MCF 10A (cell line): Measurements from ENCODE around the gene CYB5A. TPM values are rescaled to one million over a fixed set of nuclear protein-coding genes. Genes with fewer than 3 reads are reported as not detected.

ENCODE experiments used
- BruUV-seq: library from RNA; stranded (reverse); fragments of 400-500 nt; replicated peaks from 2 replicates; lab custom pipeline; 2021; lab: Mats Ljungman, UMichigan
- CTCF ChIA-PET: fragments of 300-600 bp; sonication (Branson Sonifier 250); formaldehyde crosslinking; extraction: SDS; loops from one replicate; lab custom pipeline; 2021; ENCODE audit warnings: antibody characterized with exemption, inconsistent platforms; lab: Yijun Ruan, JAX
- POLR2A ChIA-PET: fragments of 300-600, 350-650 bp; sonication (Branson Sonifier 250); formaldehyde crosslinking; extraction: SDS; loops from one replicate; lab custom pipeline; 2020; ENCODE audit warnings: antibody characterized with exemption, inconsistent platforms; lab: Yijun Ruan, JAX
- DNase-seq: peaks from one replicate; pipeline ENCODE4 v3.0.0-alpha.2; 2018; ENCODE audit not compliant: unreplicated experiment
- H3K27ac Mint-ChIP-seq: one replicate; pipeline ENCODE4 v1.8.0; 2022; ENCODE audit warnings: mild to moderate bottlenecking, low read depth, mixed read lengths; ENCODE audit not compliant: unreplicated experiment
- H3K27me3 Mint-ChIP-seq: one replicate; pipeline ENCODE4 v1.8.0; 2022; ENCODE audit warnings: mixed read lengths; ENCODE audit not compliant: insufficient read depth, unreplicated experiment
- H3K36me3 Mint-ChIP-seq: one replicate; pipeline ENCODE4 v1.8.0; 2022; ENCODE audit warnings: mild to moderate bottlenecking, moderate library complexity, mixed read lengths; ENCODE audit not compliant: insufficient read depth, unreplicated experiment
- H3K4me1 Mint-ChIP-seq: one replicate; pipeline ENCODE4 v1.8.0; 2022; ENCODE audit warnings: mixed read lengths; ENCODE audit not compliant: insufficient read depth, unreplicated experiment
- H3K4me3 Mint-ChIP-seq: one replicate; pipeline ENCODE4 v1.8.0; 2022; ENCODE audit warnings: mild to moderate bottlenecking, moderate library complexity, mixed read lengths; ENCODE audit not compliant: unreplicated experiment
- H3K9me3 Mint-ChIP-seq: one replicate; pipeline ENCODE4 v1.8.0; 2022; ENCODE audit warnings: mixed read lengths; ENCODE audit not compliant: unreplicated experiment
- intact Hi-C: fragments of 100-400 bp; cut with micrococcal nuclease; formaldehyde crosslinking; loops from 2 replicates; pipeline ENCODE4 v1.14.1; 2022
- total RNA-seq: library from RNA; stranded (reverse); gene quantifications from 2 replicates; pipeline ENCODE4 v1.2.3, GENCODE V29; 2022
- TF ChIP-seq, protein P1 (sequence below): fragments of 200-600 bp; IDR thresholded peaks from one replicate; pipeline ENCODE4 v1.8.0; 2022; ENCODE audit warnings: antibody characterized with exemption, mild to moderate bottlenecking; ENCODE audit not compliant: unreplicated experiment

CYB5A gene
- total RNA-seq, 1 experiment from 2014 or later: 27.5 TPM

DNA sequence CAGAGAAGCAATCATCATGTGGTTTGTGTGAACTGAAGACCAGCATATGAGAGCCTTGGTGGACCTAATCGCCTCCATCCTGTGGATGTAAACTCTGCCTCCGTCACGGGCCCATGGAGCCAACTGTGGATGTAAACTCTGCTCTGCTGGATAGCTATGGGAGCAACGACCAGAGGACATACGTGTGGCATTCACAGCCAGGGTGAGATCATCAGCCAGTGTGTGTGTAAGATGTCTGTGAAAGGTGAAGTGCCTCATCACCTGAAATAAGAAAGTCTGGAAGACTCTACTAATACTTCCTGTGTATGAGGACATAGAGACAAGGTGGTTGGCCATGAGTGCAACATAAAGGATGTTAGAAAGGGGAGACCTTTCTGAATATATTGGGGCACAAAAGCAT is 63.5 kb downstream of the CYB5A start:
- BruUV-seq: no TSS peak
- intact Hi-C loops: no loop called here

DNA sequence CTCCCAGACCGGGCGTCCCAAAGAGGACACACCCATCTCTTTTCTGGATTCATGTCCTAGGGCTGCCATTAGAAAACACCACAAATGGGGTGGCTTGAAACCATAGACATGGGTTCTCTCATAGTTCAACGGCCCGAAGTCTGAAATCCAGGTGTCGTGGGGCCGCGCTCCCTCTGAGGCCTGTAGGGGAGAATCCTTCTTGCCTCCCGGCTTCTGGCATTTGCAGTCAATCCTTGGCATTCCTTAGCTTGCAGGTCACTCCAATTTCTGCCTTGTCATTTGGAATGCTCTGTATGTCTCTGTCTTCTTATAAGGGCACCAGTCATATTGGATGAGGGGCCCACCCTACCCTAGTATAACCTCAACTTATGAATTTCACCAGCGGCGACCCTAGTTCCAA is 65.1 kb downstream of the CYB5A start:
- POLR2A ChIA-PET: no interaction called here
- no peak for DNase-seq
- no TSS peak for BruUV-seq
- intact Hi-C loops: no loop called here
- Mint-ChIP-seq H3K36me3 (no peaks in the 10 kb centered on the region), H3K4me1 (no peaks in the 10 kb centered on the region), H3K4me3 (no peak overlapping the region), H3K27ac (no peak overlapping the region), H3K27me3 (no peaks in the 10 kb centered on the region), H3K9me3 (no peaks in the 10 kb centered on the region)
- CTCF ChIA-PET: interaction anchor here (1.1 kb wide), 1 partner anchor 15 kb away, joined by 3 read pairs; no protein-coding TSS in a partner anchor
- TF ChIP-seq, protein P1, sequence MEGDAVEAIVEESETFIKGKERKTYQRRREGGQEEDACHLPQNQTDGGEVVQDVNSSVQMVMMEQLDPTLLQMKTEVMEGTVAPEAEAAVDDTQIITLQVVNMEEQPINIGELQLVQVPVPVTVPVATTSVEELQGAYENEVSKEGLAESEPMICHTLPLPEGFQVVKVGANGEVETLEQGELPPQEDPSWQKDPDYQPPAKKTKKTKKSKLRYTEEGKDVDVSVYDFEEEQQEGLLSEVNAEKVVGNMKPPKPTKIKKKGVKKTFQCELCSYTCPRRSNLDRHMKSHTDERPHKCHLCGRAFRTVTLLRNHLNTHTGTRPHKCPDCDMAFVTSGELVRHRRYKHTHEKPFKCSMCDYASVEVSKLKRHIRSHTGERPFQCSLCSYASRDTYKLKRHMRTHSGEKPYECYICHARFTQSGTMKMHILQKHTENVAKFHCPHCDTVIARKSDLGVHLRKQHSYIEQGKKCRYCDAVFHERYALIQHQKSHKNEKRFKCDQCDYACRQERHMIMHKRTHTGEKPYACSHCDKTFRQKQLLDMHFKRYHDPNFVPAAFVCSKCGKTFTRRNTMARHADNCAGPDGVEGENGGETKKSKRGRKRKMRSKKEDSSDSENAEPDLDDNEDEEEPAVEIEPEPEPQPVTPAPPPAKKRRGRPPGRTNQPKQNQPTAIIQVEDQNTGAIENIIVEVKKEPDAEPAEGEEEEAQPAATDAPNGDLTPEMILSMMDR: no peak

More for the DNA sequence above, 63.5 kb downstream of the CYB5A start:
- CTCF ChIA-PET: interaction anchor here (0.8 kb wide), 1 partner anchor 14 kb away, joined by 3 read pairs; no protein-coding TSS in a partner anchor
- H3K27me3 Mint-ChIP-seq: no peaks in the 10 kb centered on the region
- no peaks in the 10 kb centered on the region for H3K4me1 Mint-ChIP-seq
- no peaks in the 10 kb centered on the region for H3K36me3 Mint-ChIP-seq
- no peak for DNase-seq
- no peaks in the 10 kb centered on the region for H3K9me3 Mint-ChIP-seq
- H3K27ac Mint-ChIP-seq: no peak overlapping the region
- H3K4me3 Mint-ChIP-seq: no peak overlapping the region
- TF ChIP-seq, protein P1: no peak
- POLR2A ChIA-PET: no interaction called here

DNA sequence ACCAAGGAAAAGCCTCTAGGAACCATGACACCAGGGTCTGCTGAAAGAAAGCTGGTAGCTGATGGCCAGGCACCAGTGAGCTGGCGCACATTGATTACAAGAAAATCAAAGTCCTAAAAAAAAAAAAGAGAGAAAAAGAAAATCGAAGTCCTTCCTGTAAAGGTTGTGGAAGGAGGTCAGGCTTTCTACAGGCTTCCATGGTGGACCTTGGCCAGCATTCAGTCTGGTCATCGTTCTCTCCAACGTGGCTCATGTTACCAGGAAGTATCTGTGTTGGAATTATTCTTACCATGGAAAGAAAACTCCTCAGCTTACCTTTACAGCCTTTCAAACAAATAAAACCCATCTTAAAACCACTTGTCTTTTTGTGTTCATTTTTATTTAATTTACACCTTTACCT is 65.6 kb downstream of the CYB5A start:
- Mint-ChIP-seq H3K4me3 (no peak overlapping the region), H3K4me1 (no peaks in the 10 kb centered on the region), H3K9me3 (no peaks in the 10 kb centered on the region), H3K27me3 (no peaks in the 10 kb centered on the region), H3K36me3 (no peaks in the 10 kb centered on the region), H3K27ac (no peak overlapping the region)
- TF ChIP-seq, protein P1: no peak
- no peak for DNase-seq
- ChIA-PET CTCF (interaction anchor here (0.7 to 1.1 kb wide), 2 partner anchors 16 to 143 kb away, joined by 3 read pairs; no protein-coding TSS in a partner anchor), POLR2A (no interaction called here)
- intact Hi-C loops: no loop called here
- BruUV-seq: no TSS peak

DNA sequence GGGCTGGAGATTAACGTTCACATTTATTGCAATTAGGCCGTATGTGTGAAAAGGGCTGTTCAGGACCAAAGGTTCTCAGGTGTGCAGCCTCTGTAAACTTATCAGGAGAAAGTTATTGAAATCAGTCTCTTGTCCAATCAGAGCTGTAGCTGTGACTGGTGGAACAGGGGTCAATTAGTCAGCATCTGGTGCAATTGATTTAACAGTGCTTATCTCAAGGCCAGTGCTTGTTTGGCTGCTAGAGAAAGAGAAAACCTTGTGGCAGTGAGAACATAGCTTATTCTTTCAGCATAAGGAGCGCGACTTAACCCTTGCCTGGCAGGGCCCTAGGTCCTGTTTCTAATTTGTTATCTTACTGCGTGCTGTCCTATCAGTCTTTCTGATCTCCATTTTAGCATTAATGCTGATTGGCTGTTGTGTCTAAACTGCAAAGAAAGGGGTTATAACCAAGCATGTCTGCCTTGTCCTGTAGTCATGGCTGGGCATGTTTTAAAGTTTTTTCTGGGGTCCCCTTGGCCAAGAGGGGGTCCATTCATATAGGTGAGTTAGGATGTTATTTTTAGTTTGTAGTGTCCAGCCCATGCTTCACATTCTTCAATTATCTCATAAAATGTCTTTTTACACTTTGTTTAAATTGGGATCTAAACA is 66.4 kb downstream of the CYB5A start:
- Mint-ChIP-seq H3K27ac (no peak overlapping the region), H3K4me1 (no peaks in the 10 kb centered on the region), H3K9me3 (no peaks in the 10 kb centered on the region), H3K27me3 (no peaks in the 10 kb centered on the region), H3K36me3 (no peaks in the 10 kb centered on the region), H3K4me3 (no peak overlapping the region)
- TF ChIP-seq, protein P1: no peak
- DNase-seq: no peak
- BruUV-seq: no TSS peak
- CTCF ChIA-PET: interaction anchor here (0.7 to 1.3 kb wide), 2 partner anchors 27 to 144 kb away, joined by 3 read pairs; no protein-coding TSS in a partner anchor
- intact Hi-C loops: no loop called here
- POLR2A ChIA-PET: no interaction called here
